Measurements from ENCODE around the gene PRLR. TPM values are rescaled to one million over a fixed set of nuclear protein-coding genes. Genes with fewer than 3 reads are reported as not detected.

Gene PRLR
- total RNA-seq, 2 donors from 2014 or later: not detected

DNA sequence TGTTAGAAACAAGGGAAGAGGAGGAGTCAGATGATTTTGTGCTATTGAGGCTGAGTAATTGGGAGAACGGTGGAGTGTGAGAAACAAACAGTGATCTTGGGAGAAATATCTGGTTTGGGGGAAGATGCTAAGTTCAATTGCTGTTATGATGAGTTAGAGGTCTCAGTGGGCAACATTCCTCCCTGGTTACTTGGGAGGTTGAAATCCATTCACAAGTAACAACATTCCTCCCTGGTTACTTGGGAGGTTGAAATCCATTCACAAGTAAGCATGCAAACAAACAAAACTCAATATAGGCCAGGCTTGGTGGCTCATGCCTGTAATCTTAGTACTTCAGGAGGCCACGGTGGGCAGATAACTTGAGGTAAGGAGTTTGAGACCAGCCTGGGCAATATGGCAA lies 221.3 kb downstream of the PRLR start:
- Mint-ChIP-seq H3K4me3 (no peak overlapping the region), H3K4me1 (no peaks in the 10 kb centered on the region), H3K27me3 (peaks cover 33% of the 10 kb centered on the region), H3K36me3 (ENCODE audit: low read depth) (no peaks in the 10 kb centered on the region), H3K27ac (no peak overlapping the region), H3K9me3 (no peaks in the 10 kb centered on the region)
- no peak for ATAC-seq (replicated peaks)

DNA sequence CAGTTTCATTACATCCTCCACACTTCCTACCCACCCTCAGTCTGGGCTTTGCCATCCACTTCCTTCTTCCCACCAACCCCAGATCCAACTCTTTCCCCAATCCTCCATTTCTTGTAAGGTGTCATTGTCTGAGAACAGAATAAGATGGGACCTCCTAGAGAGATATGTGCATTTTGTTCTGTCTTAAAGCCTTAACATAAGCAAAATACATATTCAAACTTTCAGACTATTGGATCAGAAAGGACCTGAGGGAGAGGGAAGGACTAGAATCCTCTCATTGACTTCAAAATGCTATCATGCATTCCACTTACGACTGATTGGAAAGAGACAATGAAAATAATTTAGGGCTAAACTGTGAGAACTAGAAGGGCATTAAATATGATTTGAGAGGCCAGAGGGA lies 225.5 kb downstream of the PRLR start:
- Mint-ChIP-seq H3K9me3 (no peaks in the 10 kb centered on the region), H3K4me3 (no peak overlapping the region), H3K36me3 (ENCODE audit: low read depth) (no peaks in the 10 kb centered on the region), H3K27ac (no peak overlapping the region), H3K4me1 (no peaks in the 10 kb centered on the region), H3K27me3 (peaks cover 36% of the 10 kb centered on the region)
- no peak for ATAC-seq (replicated peaks)

DNA sequence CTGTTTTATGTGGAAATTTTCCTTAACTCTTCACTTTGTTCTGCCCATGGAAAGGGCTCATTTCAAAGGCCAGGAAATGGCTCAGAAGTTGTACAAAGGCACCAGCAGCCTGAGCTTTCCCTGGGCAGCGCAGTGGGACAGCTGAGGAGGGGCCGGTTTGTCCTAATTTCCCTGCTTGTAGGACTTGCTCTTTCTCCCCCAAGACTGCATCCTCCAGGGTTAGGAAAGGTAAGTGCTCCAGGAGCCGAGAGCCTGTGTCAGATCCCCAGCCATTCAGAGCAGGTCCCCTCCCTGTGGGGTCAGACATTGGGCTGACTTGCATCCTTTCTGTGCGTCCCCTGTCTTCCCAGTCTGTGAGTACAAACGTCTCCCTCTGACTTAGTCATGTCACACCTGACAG lies 226.1 kb downstream of the PRLR start:
- ATAC-seq (replicated peaks): no peak
- Mint-ChIP-seq H3K4me3 (no peak overlapping the region), H3K27ac (no peak overlapping the region), H3K4me1 (no peaks in the 10 kb centered on the region), H3K36me3 (ENCODE audit: low read depth) (no peaks in the 10 kb centered on the region), H3K9me3 (no peaks in the 10 kb centered on the region), H3K27me3 (peaks cover 34% of the 10 kb centered on the region)

DNA sequence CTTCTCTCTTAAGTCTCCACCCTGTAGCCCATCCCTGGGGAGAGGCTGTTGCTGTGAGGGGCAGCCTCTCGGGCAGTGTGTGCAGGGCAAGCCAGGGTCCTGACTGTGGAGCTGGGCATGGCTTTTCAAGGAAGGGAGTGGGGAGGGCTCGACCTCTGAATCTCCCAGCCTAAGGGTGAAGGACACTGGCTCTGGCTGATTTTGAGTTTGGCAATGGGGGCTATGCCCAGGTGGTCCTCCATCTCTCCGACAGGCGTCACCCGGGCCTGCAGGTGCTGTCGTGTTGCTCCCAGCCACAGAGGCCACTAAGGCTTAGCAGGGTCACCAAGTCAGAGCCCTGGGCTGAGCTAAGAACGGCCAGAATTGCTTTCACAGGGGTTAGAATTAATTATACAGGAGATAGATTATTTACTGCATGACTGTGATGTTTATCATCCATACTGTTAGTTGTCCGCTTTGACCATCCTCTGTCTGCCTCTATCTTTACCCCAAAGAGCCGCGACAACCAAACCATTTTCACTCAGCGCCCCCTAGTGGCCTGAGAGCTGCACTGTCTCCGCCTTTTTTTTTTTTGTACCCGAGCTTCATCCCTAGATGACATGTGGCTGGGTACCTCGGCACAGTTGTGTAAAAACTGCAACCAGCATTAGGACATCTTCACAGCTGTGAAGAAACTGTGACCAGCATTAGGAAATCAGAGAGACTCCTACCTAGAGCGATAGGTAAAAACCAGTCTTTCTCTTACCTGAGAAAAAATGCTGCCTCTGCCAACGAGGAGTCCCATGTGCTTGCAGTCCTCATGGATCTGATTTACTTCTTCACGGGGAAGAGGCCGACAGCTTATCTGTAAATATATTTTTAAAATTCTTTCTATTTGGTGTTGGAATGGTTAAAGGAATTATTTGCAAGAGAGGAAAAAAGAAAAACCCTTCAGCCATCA lies 227.0 kb downstream of the PRLR start:
- H3K4me3 Mint-ChIP-seq: no peak overlapping the region
- no peaks in the 10 kb centered on the region for H3K4me1 Mint-ChIP-seq
- no peaks in the 10 kb centered on the region for H3K36me3 Mint-ChIP-seq (ENCODE audit: low read depth)
- peak; percentile 64 for ATAC-seq (replicated peaks)
- H3K27ac Mint-ChIP-seq: no peak overlapping the region
- H3K9me3 Mint-ChIP-seq: no peaks in the 10 kb centered on the region
- peaks cover 29% of the 10 kb centered on the region for H3K27me3 Mint-ChIP-seq

- H3K4me1 Mint-ChIP-seq: no peaks in the 10 kb centered on the region
- no peaks in the 10 kb centered on the region for H3K9me3 Mint-ChIP-seq
- ATAC-seq (replicated peaks): no peak
- no peak overlapping the region for H3K27ac Mint-ChIP-seq
- no peaks in the 10 kb centered on the region for H3K36me3 Mint-ChIP-seq (ENCODE audit: low read depth)
- H3K27me3 Mint-ChIP-seq: peaks cover 23% of the 10 kb centered on the region
- no peak overlapping the region for H3K4me3 Mint-ChIP-seq
Measured at GRCh38 chr5:35002459-35002858, 227.8 kb downstream of the PRLR start.

DNA sequence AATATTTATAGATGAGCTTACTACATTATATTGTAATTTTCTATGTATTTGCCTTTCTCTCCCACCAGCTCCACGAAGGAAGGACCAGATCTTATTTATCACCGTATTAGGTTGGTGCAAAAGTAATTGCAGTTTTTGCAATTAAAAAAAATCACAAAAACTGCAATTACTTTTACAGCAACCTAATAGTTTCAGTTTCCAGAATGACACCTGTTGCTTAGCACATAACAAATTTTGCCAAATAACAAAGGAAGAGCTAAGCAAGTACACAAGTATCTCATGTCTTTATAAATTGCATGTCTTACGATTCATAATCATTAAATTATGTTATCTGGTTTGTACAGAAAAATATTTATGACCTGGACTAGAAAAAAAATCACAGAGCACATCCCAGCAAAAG lies 228.4 kb downstream of the PRLR start:
- Mint-ChIP-seq H3K9me3 (no peaks in the 10 kb centered on the region), H3K4me1 (no peaks in the 10 kb centered on the region), H3K4me3 (no peak overlapping the region), H3K27me3 (peaks cover 20% of the 10 kb centered on the region), H3K27ac (no peak overlapping the region), H3K36me3 (ENCODE audit: low read depth) (no peaks in the 10 kb centered on the region)
- no peak for ATAC-seq (replicated peaks)

Other genes with a start within 250 kb of the PRLR start
- not detected for gene AGXT2, start 182.5 kb downstream of the PRLR start, total RNA-seq